Stimulated activated CD4-positive, alpha-beta T cell treated with anti-CD3 and anti-CD28 coated beads, Interleukin-12 subunit alpha, Interleukin-12 subunit beta, amount 100 ng/mL, for 24 hours (primary cell): Measurements from ENCODE around the gene PRAC2.

Experiments used
- DNase-seq, 2 experiments: peaks; one replicate each; pipeline ENCODE4 v3.0.0-alpha.2; 2020; ENCODE audit warnings: low read depth in 2 of 2

Gene PRAC2

GRCh38 chr17:48755356-48755755 is 32.4 kb downstream of the PRAC2 start:
- DNase-seq = no peak

- DNase-seq = no peak
Measured at GRCh38 chr17:48756830-48757251, 33.9 kb downstream of the PRAC2 start.

- no peak for DNase-seq
Measured at GRCh38 chr17:48757524-48757961, 34.6 kb downstream of the PRAC2 start.

DNA sequence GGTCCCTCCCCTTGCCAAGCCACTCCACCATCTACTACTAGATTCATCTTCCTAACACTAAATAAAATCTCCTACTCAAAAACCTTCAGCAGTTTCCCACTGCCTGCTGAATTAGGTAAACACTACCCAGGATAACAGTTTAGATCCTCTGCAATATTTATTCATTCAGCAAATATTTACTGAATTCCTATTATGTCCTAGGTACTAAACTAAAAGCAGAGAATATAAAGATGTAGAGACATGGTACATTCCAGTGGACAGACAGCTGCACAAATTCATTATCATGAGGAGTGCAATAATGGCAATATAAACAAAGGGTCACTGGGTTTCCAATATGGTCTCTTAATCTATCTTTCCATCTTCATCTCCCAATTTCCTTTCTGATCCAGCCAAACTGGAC is 36.3 kb downstream of the PRAC2 start:
- DNase-seq = no peak

DNA sequence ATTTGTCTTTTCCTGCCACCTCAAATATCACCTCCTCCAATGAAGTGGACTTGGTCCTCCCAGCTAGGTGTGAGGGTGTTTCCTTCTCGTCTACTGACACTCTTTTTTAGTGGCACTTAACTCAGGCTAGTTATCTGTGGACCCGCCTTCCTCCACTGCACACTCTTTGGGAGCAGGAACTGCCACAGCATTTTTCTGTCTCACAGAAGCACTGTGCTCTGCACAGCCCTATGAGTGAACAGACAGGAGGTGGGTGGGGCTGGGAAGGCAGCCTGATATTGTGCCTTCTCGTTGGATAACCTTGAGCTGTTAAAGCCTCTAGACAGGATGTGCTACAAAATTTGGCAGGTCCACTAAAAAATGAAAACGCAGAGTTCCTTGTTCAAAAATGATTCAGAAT is 37.4 kb downstream of the PRAC2 start:
- no peak for DNase-seq

- no peak for DNase-seq
Measured at GRCh38 chr17:48761114-48761513, 38.1 kb downstream of the PRAC2 start.

GRCh38 chr17:48767263-48767774 is 44.3 kb downstream of the PRAC2 start:
- DNase-seq = no peak

DNA sequence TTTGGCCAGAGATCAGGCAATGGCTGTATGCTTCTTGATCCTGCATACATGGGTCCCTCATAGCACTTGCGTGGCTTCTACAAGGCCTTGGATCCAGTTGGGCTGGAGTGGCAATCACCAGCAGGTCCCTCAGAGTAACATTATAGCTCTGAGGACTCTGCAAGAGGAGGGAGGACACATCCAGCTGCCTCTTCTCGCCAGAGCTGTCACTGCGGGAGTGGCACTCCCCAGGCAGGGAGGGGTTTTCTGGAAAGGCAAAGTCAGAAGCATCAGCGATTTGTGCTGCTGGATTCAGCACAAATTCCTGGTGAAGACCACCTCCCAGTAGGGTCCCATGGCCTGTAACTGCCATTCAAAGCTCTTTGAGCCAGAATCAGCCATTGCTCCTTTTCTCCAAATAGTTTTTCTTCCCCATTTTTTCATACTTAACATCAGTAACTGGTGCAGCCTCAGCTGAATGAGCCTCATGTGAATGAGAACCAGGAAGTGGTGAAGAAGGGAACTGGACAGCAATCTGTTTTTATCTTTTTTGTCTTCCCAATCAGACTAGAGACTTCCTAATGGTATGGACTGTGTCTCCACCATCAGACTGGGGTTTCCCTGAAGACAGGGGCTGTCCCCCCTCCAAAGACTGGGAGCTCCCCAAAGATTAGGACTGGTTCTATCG is 46.2 kb downstream of the PRAC2 start:
- no peak for DNase-seq

DNA sequence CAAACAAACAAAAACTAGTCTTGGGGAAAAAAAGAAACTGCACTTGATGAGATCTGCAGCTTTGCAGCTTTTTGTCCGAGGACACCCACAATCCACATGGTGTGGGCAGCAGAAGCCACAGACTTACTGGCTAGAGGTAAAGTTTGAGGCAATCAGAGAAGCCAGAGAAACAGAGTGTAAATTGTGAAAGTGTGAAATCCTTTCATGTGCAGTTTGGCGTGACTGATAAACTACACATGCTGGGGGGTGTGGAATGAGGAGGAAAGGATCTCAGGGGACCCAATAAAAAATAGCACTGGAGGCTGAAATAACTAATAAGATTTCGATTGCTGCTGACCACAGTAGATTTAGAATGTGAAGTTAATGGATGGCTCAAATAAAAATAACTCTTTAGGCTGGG is 48.0 kb downstream of the PRAC2 start:
- no peak for DNase-seq

GRCh38 chr17:48773245-48773644 is 50.3 kb downstream of the PRAC2 start:
- DNase-seq = no peak
